Transverse colon (tissue), 4 donors: Measurements from ENCODE around the gene PTGR2.

Experiments
- EP300 ChIP-seq: sonication (generic); formaldehyde crosslinking; IDR thresholded peaks from one replicate; pipeline ENCODE4 v1.6.1; 2017; ENCODE audit warnings: antibody characterized with exemption, low read depth
- POLR2A ChIP-seq: fragments of 450-650 bp; IDR thresholded peaks from one replicate; pipeline ENCODE4 v1.6.1; 2016; ENCODE audit warnings: antibody characterized with exemption, mild to moderate bottlenecking, moderate library complexity
- POLR2AphosphoS5 ChIP-seq, 3 donors: sonication (generic); formaldehyde crosslinking; IDR thresholded peaks; one replicate each; pipeline ENCODE4 v1.6.1; 2016; ENCODE audit warnings: antibody characterized with exemption in 3 of 3
- TF ChIP-seq, protein P1 (sequence below), 5 experiments: fragments of 200-600 bp in 3 of 5; fragments of 450-650 bp in 2 of 5; sonication (generic) in 3 of 5; IDR thresholded peaks; 1 replicate in 2 of 5; 2 replicates in 3 of 5; pipeline ENCODE4 v1.5.1; 2016 to 2017; ENCODE audit warnings: antibody characterized with exemption in 5 of 5, inconsistent platforms in 3 of 5, mild to moderate bottlenecking in 2 of 5, moderate library complexity in 1 of 5

DNA sequence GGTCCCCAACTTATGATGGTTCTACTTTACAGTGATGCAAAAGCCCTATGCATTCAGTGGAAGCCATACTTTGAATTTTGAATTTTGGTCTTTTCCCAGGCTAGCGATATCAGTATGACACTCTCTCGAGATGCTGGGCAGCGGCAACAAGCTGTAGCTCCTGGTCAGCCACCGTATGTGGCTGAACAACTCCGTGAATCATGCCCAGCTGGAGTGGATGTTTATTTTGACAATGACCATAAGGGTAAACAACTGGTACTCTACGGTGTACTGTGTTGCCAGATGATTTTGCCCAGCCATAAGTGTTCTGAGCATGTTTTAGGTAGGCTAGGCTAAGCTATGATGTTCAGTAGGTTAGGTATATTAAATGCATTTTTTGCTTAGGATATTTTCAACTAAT, 26.8 kb downstream of the PTGR2 start:
- TF ChIP-seq, protein P1, sequence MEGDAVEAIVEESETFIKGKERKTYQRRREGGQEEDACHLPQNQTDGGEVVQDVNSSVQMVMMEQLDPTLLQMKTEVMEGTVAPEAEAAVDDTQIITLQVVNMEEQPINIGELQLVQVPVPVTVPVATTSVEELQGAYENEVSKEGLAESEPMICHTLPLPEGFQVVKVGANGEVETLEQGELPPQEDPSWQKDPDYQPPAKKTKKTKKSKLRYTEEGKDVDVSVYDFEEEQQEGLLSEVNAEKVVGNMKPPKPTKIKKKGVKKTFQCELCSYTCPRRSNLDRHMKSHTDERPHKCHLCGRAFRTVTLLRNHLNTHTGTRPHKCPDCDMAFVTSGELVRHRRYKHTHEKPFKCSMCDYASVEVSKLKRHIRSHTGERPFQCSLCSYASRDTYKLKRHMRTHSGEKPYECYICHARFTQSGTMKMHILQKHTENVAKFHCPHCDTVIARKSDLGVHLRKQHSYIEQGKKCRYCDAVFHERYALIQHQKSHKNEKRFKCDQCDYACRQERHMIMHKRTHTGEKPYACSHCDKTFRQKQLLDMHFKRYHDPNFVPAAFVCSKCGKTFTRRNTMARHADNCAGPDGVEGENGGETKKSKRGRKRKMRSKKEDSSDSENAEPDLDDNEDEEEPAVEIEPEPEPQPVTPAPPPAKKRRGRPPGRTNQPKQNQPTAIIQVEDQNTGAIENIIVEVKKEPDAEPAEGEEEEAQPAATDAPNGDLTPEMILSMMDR (IDR thresholded peaks at IDR 0.05): no peak
- TF ChIP-seq POLR2AphosphoS5 (IDR thresholded peaks at IDR 0.05) (no peak), POLR2A (no peak), EP300 (no peak)
